WTC11 (cell line): ENCODE data around the gene TEKT3. TPM values are rescaled to one million over a fixed set of nuclear protein-coding genes. Genes with fewer than 3 reads are reported as not detected.

Source experiments
- ATAC-seq: fragments of 200-7000 bp; cut with Tn5 transposase; 2 replicates; pipeline ENCODE4 v1.10.0; 2021; ENCODE audit warnings: mild to moderate bottlenecking, moderate library complexity
- CTCF ChIA-PET: fragments of 300-600 bp; sonication (Branson Sonifier 250); formaldehyde crosslinking; loops from one replicate; lab custom pipeline; 2021; ENCODE audit warnings: antibody characterized with exemption; lab: Charles Lee
- POLR2A ChIA-PET: fragments of 350-600 bp; sonication (Branson Sonifier 250); formaldehyde crosslinking; loops from one replicate; lab custom pipeline; 2021; ENCODE audit warnings: antibody characterized with exemption; lab: Charles Lee
- DNase-seq: peaks from one replicate; pipeline ENCODE4 v3.0.0; 2021; ENCODE audit warnings: low spot score
- H3K27ac Mint-ChIP-seq: 2 replicates; pipeline ENCODE4 v1.8.0; 2021; ENCODE audit warnings: mixed read lengths
- H3K27me3 Mint-ChIP-seq: 2 replicates; pipeline ENCODE4 v1.8.0; 2021; ENCODE audit warnings: low read depth, mild to moderate bottlenecking, moderate library complexity, mixed read lengths
- H3K36me3 Mint-ChIP-seq: 2 replicates; pipeline ENCODE4 v1.8.0; 2021; ENCODE audit warnings: mixed read lengths
- H3K4me1 Mint-ChIP-seq: 2 replicates; pipeline ENCODE4 v1.8.0; 2022; ENCODE audit warnings: mixed read lengths
- H3K4me3 Mint-ChIP-seq: 2 replicates; pipeline ENCODE4 v1.8.0; 2021; ENCODE audit warnings: mild to moderate bottlenecking, moderate library complexity, mixed read lengths
- H3K9me3 Mint-ChIP-seq: 2 replicates; pipeline ENCODE4 v1.8.0; 2021; ENCODE audit warnings: mixed read lengths
- CREB1 ChIP-seq: sonication (generic); formaldehyde crosslinking; IDR thresholded peaks from 2 replicates; pipeline ENCODE4 v1.8.0; 2023; ENCODE audit warnings: mild to moderate bottlenecking, missing genetic modification reagents
- CREM ChIP-seq: sonication (generic); formaldehyde crosslinking; IDR thresholded peaks from 2 replicates; pipeline ENCODE4 v1.8.1; 2022; ENCODE audit warnings: mild to moderate bottlenecking, missing genetic modification reagents, moderate library complexity
- CTCF ChIP-seq: fragments of 200-600 bp; IDR thresholded peaks from 2 replicates; pipeline ENCODE4 v1.8.0; 2022; ENCODE audit warnings: antibody characterized with exemption
- E2F1 ChIP-seq: sonication (generic); formaldehyde crosslinking; IDR thresholded peaks from 2 replicates; pipeline ENCODE4 v1.8.0; 2022; ENCODE audit warnings: mild to moderate bottlenecking, missing genetic modification reagents
- E2F4 ChIP-seq: sonication (generic); formaldehyde crosslinking; IDR thresholded peaks from 2 replicates; pipeline ENCODE4 v1.8.1; 2022; ENCODE audit warnings: low read depth, mild to moderate bottlenecking, moderate library complexity, missing genetic modification reagents, borderline replicate concordance
- ESRRA ChIP-seq: sonication (generic); formaldehyde crosslinking; IDR thresholded peaks from 2 replicates; pipeline ENCODE4 v1.8.1; 2022; ENCODE audit warnings: mild to moderate bottlenecking, missing genetic modification reagents, borderline replicate concordance
- FOXP4 ChIP-seq: sonication (generic); formaldehyde crosslinking; IDR thresholded peaks from 2 replicates; pipeline ENCODE4 v1.8.0; 2022; ENCODE audit warnings: mild to moderate bottlenecking, missing genetic modification reagents
- PRRX2 ChIP-seq: fragments of 250-450 bp; sonication (Bioruptor Pico); IDR thresholded peaks from 2 replicates; pipeline ENCODE4 v1.8.0; 2021; ENCODE audit warnings: mild to moderate bottlenecking
- RELA ChIP-seq: sonication (generic); formaldehyde crosslinking; IDR thresholded peaks from 2 replicates; pipeline ENCODE4 v1.8.1; 2022; ENCODE audit warnings: missing genetic modification reagents, mild to moderate bottlenecking, borderline replicate concordance
- SMAD4 ChIP-seq: sonication (generic); formaldehyde crosslinking; IDR thresholded peaks from 2 replicates; pipeline ENCODE4 v1.8.0; 2022; ENCODE audit warnings: mild to moderate bottlenecking, missing genetic modification reagents
- SP1 ChIP-seq: sonication (generic); formaldehyde crosslinking; conservative IDR thresholded peaks from 2 replicates; pipeline ENCODE4 v1.8.1; 2022; ENCODE audit warnings: missing genetic modification reagents
- ZNF263 ChIP-seq: sonication (generic); formaldehyde crosslinking; IDR thresholded peaks from 2 replicates; pipeline ENCODE4 v1.8.1; 2022; ENCODE audit warnings: low read depth, mild to moderate bottlenecking, moderate library complexity, missing genetic modification reagents
- ZNF396 ChIP-seq: fragments of 250-450 bp; sonication (Bioruptor Pico); IDR thresholded peaks from 2 replicates; pipeline ENCODE4 v1.8.0; 2021; ENCODE audit warnings: mild to moderate bottlenecking, moderate library complexity, borderline replicate concordance
- ZNF425 ChIP-seq: fragments of 250-450 bp; sonication (Bioruptor Pico); conservative IDR thresholded peaks from 2 replicates; pipeline ENCODE4 v1.9.0; 2021; ENCODE audit warnings: mild to moderate bottlenecking
- total RNA-seq: library from RNA; stranded (reverse); gene quantifications from 3 replicates; pipeline ENCODE4 v1.2.3, GENCODE V29; 2021

The TEKT3 gene
- total RNA-seq, 1 experiment from 2014 or later: 3.1 TPM

GRCh38 chr17:15290605-15291004 lies 50.8 kb downstream of the TEKT3 start (continued):
- TF ChIP-seq ZNF396 (CRISPR knock-in tag) (no peak), CREM (CRISPR knock-in tag) (no peak), ZNF263 (CRISPR knock-in tag) (no peak)

- no peak overlapping the region for H3K4me3 Mint-ChIP-seq
- POLR2A ChIA-PET: no interaction called here
- DNase-seq: no peak
- H3K27ac Mint-ChIP-seq: no peak overlapping the region
- TF ChIP-seq SP1 (no peak), PRRX2 (CRISPR knock-in tag) (no peak), CTCF (no peak), SMAD4 (no peak), ESRRA (CRISPR knock-in tag) (no peak), CREB1 (CRISPR knock-in tag) (no peak), E2F4 (CRISPR knock-in tag) (no peak)
- TF ChIP-seq, all 79 proteins: peak for 0
- Mint-ChIP-seq H3K27me3 (no peaks in the 10 kb centered on the region), H3K4me1 (peaks cover 10% of the 10 kb centered on the region), H3K36me3 (no peaks in the 10 kb centered on the region), H3K9me3 (peaks cover 21% of the 10 kb centered on the region)
- CTCF ChIA-PET: no interaction called here
- ATAC-seq: no peak
These were observed 51.9 kb downstream of the TEKT3 start for GRCh38 chr17:15289285-15290183.

GRCh38 chr17:15288859-15289258 lies 52.5 kb downstream of the TEKT3 start:
- Mint-ChIP-seq H3K27me3 (no peaks in the 10 kb centered on the region), H3K9me3 (peaks cover 21% of the 10 kb centered on the region), H3K4me1 (peaks cover 10% of the 10 kb centered on the region), H3K4me3 (no peak overlapping the region), H3K27ac (no peak overlapping the region), H3K36me3 (no peaks in the 10 kb centered on the region)
- ChIA-PET CTCF (no interaction called here), POLR2A (no interaction called here)
- ATAC-seq (no peak), DNase-seq (no peak)
- no peak for TF ChIP-seq SMAD4
- TF ChIP-seq ZNF425 (CRISPR knock-in tag): no peak
- TF ChIP-seq RELA (CRISPR knock-in tag): no peak
- TF ChIP-seq E2F1 (CRISPR knock-in tag): no peak
- no peak for TF ChIP-seq FOXP4 (CRISPR knock-in tag)
- TF ChIP-seq CREM (CRISPR knock-in tag): no peak
